Peyer's patch (tissue), 4 donors: Measurements from ENCODE around the gene CRELD1. TPM values are rescaled to one million over a fixed set of nuclear protein-coding genes. Genes with fewer than 3 reads are reported as not detected.
"Not testable (repeated sequence)": the region's sequence is repeated elsewhere in the genome, so short reads cannot be mapped to it uniquely, and the experiment has no call there.

Experiments used
- DNase-seq, 3 donors: peaks; one replicate each; pipeline ENCODE4 v3.0.0-alpha.2; 2017 to 2019
- H3K27ac ChIP-seq, 4 donors: fragments of 200-600 bp; sonication (generic); one replicate each; pipeline ENCODE4 v1.5.1; 2016 to 2019
- H3K27me3 ChIP-seq, 2 donors: fragments of 200-600 bp; sonication (generic); one replicate each; pipeline ENCODE4 v1.5.1; 2019
- H3K36me3 ChIP-seq, 3 donors: fragments of 200-600 bp; sonication (generic); one replicate each; pipeline ENCODE4 v1.5.1; 2016 to 2019
- H3K4me1 ChIP-seq, 4 donors: fragments of 200-600 bp; sonication (generic); one replicate each; pipeline ENCODE4 v1.5.1; 2016 to 2019
- H3K4me3 ChIP-seq, 4 donors: fragments of 200-600 bp; sonication (generic); 1 replicate in 3 of 4; 2 replicates in 1 of 4; pipeline ENCODE4 v1.5.1; 2016 to 2019; ENCODE audit warnings: mild to moderate bottlenecking in 1 of 4
- H3K9me3 ChIP-seq, 4 donors: fragments of 200-600 bp; sonication (generic); one replicate each; pipeline ENCODE4 v1.5.1; 2016 to 2019; ENCODE audit warnings: mild to moderate bottlenecking in 1 of 4
- POLR2A ChIP-seq, 2 donors: fragments of 450-650 bp; IDR thresholded peaks; one replicate each; pipeline ENCODE4 v1.5.1; 2017; ENCODE audit warnings: antibody characterized with exemption in 2 of 2, mild to moderate bottlenecking in 2 of 2, moderate library complexity in 2 of 2
- total RNA-seq, 4 donors: library from RNA; depleted of rRNA; stranded (reverse); fragments of >200 nt; gene quantifications; one replicate each; pipeline ENCODE4 v1.1.0, GENCODE V29; 2016
- TF ChIP-seq, protein P1 (sequence below), 6 experiments: fragments of 450-650 bp in 4 of 6; fragments of 200-600 bp in 2 of 6; sonication (generic) in 1 of 6; IDR thresholded peaks; one replicate each; pipeline ENCODE4 v1.5.1; 2017 to 2019; ENCODE audit warnings: antibody characterized with exemption in 6 of 6, mild to moderate bottlenecking in 3 of 6, moderate library complexity in 1 of 6

CRELD1 gene
- total RNA-seq, 4 donors from 2014 or later: 21.9 to 45.6 (median 34.4) TPM

DNA sequence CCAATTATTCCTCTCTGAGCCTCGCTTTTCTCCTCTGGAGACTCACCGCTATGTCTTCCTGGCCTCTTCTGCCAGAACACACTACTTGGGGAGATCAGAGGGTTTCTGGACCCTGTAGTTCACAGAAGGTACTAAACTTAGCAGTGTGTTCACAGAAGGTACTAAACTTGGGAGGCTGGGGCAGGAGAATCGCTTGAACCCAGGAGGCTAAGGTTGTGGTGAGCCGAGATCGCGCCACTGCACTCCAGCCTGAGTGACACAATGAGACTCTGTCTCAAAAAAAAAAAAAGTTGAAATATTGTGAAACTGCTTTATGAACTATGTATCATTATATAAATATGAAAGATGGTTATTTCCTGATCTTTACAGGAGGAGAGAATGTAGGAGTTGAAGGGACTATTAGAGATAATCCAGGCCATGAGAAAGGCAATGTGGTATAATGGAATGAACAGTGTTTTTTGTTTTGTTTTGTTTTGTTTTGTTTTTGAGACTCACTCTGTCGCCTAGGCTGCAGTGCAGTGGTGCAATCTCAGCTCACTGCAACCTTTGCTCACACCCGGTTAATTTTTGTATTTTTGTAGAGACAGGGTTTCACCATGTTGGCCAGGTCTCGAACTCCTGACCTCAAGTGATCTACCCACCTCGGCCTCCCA, 36.8 kb upstream of the CRELD1 start:
- not testable (repeated sequence) for H3K4me3 ChIP-seq, DNase-seq, H3K9me3 ChIP-seq, H3K27me3 ChIP-seq
- Histone ChIP-seq H3K27ac (peak overlapping the region in 3 of 4 donors; percentile 38 to 94 (median 90)), H3K4me1 (peaks cover 0 to 40% (median 1%) of the 10 kb centered on the region in 4 donors), H3K36me3 (peaks cover 0 to 13% (median 0%) of the 10 kb centered on the region in 3 donors)
- peak in 1 of 2 donors; percentile 14 for TF ChIP-seq POLR2A (IDR thresholded peaks at IDR 0.05)

DNA sequence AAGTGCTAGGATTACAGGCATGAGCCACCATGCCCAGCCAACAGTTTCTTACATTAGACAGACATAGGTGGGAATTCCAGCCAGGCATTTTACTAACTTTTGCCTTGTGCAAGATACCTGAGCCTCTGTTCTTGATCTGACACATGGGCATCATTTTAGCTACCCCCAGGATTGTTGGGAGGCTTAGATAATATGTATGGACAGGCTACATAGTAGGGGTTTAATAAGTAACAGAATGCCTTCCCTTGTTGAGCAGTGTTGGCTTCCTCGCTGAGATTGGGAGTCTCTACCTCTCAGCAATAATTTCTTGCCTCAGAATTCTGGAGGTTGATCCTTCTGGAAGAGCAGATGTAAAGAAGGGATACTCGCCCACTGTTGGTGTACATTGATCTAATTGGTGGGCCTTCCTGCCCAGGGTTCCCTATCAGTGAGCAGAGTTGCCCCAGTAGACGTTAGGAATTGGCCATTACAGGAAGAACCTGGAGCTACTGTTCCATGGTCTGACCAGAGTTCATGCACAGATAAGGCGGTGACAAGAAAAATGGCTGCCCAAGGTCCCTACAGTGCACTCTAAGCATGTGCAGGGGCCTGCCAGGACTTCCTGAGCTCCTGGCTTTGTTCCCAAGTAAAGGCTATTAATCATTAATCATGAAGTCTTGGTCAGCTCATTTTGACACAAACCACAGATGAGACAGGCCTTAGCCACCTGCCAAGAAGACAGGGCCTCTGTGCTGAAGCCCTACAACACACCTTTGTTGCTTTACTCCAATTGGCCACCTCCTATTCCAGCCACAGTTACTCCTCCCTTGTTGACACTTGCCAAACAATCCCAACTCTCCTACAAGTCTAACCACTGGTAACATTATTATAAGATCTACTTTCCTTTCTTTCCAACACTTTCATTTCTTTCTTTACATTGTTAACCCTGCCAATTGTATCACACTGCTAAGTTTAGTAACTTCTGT, 35.9 kb upstream of the CRELD1 start:
- H3K4me1 ChIP-seq: peaks cover 0 to 45% (median 4%) of the 10 kb centered on the region in 4 donors
- no peaks in the 10 kb centered on the region for H3K27me3 ChIP-seq
- no peak overlapping the region for H3K4me3 ChIP-seq
- no peaks in the 10 kb centered on the region for H3K9me3 ChIP-seq
- peaks cover 0 to 9% (median 0%) of the 10 kb centered on the region in 3 donors for H3K36me3 ChIP-seq
- peak in 1 of 2 donors; percentile 61 for TF ChIP-seq POLR2A (IDR thresholded peaks at IDR 0.05)
- TF ChIP-seq, protein P1, sequence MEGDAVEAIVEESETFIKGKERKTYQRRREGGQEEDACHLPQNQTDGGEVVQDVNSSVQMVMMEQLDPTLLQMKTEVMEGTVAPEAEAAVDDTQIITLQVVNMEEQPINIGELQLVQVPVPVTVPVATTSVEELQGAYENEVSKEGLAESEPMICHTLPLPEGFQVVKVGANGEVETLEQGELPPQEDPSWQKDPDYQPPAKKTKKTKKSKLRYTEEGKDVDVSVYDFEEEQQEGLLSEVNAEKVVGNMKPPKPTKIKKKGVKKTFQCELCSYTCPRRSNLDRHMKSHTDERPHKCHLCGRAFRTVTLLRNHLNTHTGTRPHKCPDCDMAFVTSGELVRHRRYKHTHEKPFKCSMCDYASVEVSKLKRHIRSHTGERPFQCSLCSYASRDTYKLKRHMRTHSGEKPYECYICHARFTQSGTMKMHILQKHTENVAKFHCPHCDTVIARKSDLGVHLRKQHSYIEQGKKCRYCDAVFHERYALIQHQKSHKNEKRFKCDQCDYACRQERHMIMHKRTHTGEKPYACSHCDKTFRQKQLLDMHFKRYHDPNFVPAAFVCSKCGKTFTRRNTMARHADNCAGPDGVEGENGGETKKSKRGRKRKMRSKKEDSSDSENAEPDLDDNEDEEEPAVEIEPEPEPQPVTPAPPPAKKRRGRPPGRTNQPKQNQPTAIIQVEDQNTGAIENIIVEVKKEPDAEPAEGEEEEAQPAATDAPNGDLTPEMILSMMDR (IDR thresholded peaks at IDR 0.05): no peak
- peak in 2 of 3 donors; percentile 66 to 83 for DNase-seq
- H3K27ac ChIP-seq: peak overlapping the region in 3 of 4 donors; percentile 74 to 94 (median 90)

DNA sequence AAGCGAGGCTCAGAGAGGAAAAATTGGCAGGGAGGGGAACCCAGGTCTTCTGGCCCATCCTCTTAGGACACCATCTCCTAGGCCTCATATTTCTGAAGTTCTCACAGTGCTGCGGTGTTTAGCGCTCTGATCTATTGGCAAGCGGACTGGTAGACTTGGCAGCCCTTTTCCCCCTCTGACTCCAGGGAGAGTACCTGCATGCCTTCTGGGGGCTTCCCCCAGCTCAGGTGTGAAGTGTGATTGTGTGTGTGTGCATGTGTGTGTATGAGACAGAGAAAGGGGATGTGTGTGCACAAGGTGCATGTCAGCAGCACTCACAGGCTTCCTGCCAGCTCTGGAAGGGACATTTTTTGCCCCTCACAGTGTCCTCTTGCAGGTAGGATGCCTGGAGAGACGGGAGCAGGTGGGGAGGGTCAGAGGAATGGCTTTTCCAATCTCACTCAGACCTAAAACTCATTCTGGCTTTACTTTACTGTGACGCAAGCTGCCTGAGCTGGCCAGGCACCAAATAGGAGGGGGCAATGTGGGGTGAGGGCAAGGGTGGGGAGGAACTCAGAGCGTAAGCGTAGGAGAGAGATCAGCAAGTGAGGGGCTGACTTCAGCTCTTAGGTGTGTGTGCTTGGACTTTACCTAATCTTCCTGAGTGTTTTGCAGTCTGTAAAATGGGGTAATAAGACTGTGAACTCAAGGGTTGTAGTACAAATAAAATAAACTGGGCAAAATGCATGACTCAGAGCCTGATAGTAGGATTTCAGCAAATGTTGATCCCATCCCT, 35.0 kb upstream of the CRELD1 start:
- DNase-seq: peak in 2 of 3 donors; percentile 65 to 69

DNA sequence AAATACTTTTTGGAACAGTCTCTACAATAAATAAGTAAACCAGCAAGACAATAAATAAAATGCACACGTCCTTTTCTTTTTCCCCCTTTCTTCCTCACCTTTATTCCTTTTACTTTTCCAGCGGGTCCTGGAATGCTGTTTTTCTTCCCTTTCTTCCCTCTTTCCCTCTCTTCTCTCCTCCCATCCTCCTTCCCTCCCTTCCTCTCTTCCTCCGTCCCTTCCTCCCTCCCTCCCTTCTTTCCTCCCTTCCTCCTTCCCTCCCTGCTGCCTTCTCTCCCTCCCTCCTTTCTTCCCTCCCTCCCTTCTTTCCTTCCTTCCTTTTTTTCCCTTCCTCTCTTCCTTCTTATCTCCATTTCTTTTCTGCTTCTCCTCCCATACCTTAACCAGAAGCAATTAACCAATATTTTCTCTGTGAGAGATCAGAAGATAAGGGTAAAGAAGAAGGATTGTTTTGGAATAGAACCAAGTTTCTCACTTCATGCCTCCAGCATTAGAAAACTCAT, 34.3 kb upstream of the CRELD1 start:
- Histone ChIP-seq H3K27ac (peak overlapping the region in 3 of 4 donors; percentile 74 to 94 (median 90)), H3K27me3 (no peaks in the 10 kb centered on the region), H3K4me3 (no peak overlapping the region), H3K36me3 (no peaks in the 10 kb centered on the region), H3K4me1 (peaks cover 0 to 40% (median 4%) of the 10 kb centered on the region in 4 donors), H3K9me3 (no peaks in the 10 kb centered on the region)
- no peak for DNase-seq
- TF ChIP-seq, protein P1 (IDR thresholded peaks at IDR 0.05): no peak
- no peak for TF ChIP-seq POLR2A (IDR thresholded peaks at IDR 0.05)

More for the DNA sequence above, 35.0 kb upstream of the CRELD1 start:
- Histone ChIP-seq H3K27ac (peak overlapping the region in 3 of 4 donors; percentile 74 to 94 (median 90)), H3K36me3 (no peaks in the 10 kb centered on the region), H3K9me3 (no peaks in the 10 kb centered on the region), H3K4me3 (no peak overlapping the region), H3K4me1 (peaks cover 0 to 38% (median 4%) of the 10 kb centered on the region in 4 donors), H3K27me3 (no peaks in the 10 kb centered on the region)
- TF ChIP-seq POLR2A (IDR thresholded peaks at IDR 0.05): peak in 1 of 2 donors; percentile 40
- TF ChIP-seq, protein P1 (IDR thresholded peaks at IDR 0.05): peak in 1 of 6 experiments; percentile 5

DNA sequence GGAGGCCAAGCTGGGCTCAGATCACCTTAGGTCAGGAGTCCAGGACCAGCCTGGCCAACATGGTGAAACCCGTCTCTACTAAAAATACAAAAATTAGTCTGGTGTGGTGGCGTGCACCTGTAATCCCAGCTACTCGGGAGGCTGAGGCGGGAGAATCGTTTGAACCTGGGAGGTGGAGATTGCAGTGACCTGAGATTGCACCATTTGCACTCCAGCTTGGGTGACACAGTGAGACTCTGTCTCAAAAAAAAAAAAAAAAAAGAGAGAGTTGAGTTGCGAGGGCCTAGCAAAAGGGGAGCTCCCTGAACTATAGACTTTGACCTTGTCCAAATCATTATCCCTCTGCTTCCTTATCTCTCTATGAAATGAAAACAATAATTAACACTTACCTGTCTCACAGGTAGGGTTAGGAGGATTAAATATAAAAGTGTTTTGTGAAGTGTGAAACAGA, 32.6 kb upstream of the CRELD1 start:
- H3K9me3 ChIP-seq, H3K27me3 ChIP-seq, H3K36me3 ChIP-seq, H3K4me3 ChIP-seq: not testable (repeated sequence)
- peaks cover 0 to 42% (median 4%) of the 10 kb centered on the region in 4 donors for H3K4me1 ChIP-seq
- peak in 1 of 3 donors; percentile 68 for DNase-seq
- H3K27ac ChIP-seq: peak overlapping the region in 2 of 4 donors; percentile 90 to 95
- TF ChIP-seq, protein P1 (IDR thresholded peaks at IDR 0.05): peak in 2 of 6 experiments; percentile 8 to 27
